HG02763 (cell line): ENCODE data around the gene OSBPL2.

Experiments used
- ATAC-seq: cut with Tn5 transposase; IDR thresholded peaks from one replicate; pipeline ENCODE4 v1.9.1; 2021; ENCODE audit warnings: mild to moderate bottlenecking, moderate library complexity; ENCODE audit not compliant: unreplicated experiment

The OSBPL2 gene

DNA sequence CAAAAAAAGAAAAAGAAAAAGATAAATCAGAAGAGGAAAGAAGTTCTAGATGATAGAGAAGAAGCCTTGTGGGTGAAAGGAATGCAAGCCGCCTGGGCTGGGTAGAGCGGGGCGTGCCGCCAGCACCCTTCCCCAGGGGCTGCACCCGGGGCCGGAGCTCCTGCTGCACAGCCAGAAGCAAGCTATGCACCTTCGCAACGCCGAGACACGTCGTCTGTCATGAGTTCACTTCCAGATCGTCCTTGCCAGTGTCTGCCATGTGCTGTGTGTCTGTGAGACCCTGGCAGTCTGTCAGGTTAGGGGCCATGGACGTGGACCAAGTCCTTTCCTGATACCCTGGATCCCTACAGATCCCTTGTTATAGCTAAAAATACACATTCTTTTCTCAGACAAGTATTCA is 38.9 kb downstream of the OSBPL2 start:
- no peak for ATAC-seq

DNA sequence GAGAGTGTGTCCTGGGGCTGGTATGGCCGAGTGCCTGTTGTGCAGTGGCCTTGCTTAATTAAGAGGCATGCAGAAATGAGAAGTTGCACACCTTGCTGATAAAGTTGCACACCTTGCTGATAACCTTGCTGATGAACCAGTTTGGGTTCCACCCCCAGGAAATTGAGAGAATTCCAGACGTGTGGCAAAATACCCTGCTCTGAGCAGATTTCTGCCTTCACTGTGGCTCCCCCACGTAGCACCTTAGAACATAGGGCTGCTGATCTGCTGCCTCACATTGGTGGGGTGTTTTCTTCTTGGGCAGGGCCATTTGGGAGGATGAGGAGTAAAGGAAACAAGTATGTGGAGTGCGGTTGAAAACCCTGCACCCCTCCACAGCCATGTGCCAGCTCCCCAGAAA is 42.0 kb downstream of the OSBPL2 start:
- no peak for ATAC-seq

- ATAC-seq: no peak
Measured at GRCh38 chr20:62281161-62281933, 43.0 kb downstream of the OSBPL2 start.

GRCh38 chr20:62282103-62282502 is 43.8 kb downstream of the OSBPL2 start:
- ATAC-seq: no peak

DNA sequence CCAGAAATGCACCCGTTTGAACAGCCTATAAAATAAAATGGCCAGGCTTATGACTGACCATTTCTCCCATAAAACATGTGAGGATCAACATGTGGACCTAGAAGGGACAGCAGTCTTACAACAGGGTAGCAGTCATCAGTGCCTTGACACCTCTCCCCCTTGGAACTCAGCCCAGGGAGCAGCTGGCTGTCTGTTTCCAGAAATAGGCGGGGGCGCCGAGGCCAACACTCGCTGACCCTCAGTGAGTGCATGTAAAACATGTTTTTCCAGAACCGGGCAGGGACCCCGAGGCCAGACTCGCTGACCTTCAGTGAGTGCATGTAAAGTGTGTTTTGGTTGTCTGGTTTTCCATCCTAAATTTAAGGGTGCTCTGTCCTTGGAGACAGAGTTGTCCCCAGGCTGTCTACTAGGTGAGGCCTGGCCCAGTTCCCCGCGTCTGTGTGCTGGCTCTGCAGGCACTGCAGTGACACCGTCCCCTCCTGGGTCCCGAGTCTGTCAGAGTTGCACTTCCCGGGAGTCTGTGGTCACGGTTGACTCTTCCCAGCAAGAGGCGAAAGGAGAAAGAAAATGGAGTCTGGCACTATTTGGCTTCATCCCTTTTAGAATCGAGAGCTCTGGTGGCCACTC is 44.7 kb downstream of the OSBPL2 start:
- no peak for ATAC-seq

DNA sequence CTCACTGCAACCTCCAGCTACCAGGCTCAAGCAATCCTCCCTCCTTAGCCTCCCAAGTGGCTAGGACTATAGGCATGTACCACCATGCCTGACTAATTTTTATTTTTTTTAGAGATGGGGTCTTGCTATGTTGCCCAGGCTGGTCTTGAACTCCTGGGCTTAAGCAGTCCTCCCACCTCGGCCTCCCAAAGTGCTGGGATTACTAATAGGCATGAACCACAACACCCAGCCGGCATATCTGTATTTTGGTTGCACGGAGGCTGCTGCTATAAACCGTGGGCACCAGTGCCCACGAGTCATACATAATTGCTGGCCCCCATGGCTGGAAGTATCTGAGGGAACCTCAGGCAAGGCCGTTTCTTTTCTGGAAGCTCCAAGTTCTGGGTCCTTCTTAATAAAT is 46.1 kb downstream of the OSBPL2 start:
- ATAC-seq: no peak

DNA sequence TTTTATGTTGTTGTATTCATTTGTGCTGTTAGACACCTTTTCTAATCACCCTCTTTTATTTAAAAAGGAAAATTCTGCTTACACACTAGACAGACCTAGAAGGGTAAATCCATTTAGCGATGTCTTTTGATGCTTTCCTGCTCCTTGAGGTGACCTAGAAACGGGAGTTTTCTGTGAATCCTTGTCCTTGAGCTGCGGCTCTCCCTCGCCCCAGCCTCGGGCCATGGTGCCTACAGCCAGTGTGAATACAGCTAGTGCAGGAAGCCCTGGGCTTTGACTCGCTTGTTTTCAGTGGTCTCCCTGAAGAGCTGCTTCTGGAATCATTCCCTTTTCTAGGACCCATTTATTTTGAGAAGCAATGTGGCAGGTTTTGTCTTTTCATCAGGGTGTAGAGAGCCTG is 46.8 kb downstream of the OSBPL2 start:
- no peak for ATAC-seq

- no peak for ATAC-seq
Measured at GRCh38 chr20:62285722-62286121, 47.4 kb downstream of the OSBPL2 start.

DNA sequence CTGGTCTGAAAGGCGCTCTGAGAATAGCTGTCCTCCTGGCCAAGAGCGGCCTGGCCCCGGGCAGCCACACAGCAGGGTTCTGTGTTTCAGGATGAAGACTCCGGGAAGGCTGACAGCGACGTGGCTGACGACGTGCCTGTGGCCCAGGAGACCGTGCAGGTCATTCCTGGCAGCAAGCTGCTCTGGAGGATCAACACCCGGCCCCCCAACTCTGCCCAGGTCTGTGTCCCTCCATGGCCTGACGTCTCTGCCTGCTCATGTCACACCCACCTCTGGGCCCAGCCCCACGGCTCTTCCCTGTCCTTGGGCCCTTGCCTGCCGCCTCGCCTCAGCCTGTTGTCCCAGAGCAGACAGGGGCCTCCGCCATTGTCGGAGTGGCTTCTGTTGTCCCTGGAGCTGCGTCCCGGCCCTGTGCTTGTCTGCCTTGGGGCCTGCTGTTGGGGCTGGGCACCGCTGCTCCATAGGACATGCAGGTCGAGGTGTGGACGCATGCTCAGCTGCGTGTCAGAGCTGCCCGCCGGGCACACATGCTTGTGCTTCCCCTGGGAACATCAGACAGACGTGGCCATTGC is 48.3 kb downstream of the OSBPL2 start:
- ATAC-seq: no peak

DNA sequence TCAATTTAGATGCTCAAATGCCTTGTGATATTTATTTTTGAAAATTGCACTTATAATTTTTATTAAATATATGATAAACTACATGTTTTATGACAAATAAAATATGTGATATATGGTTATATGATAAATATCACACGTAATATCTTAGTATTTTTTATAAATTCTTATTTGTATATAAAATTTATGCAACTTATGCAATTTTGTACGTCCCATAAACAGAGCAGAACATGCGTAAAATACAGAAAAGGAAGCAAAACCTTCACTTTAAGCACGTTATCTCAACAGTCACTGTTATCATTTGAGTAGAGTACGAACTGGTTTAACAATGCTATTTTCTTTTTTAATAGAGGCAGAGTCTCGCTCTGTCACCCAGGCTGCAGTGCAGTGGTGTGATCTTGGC is 48.8 kb downstream of the OSBPL2 start:
- no peak for ATAC-seq

DNA sequence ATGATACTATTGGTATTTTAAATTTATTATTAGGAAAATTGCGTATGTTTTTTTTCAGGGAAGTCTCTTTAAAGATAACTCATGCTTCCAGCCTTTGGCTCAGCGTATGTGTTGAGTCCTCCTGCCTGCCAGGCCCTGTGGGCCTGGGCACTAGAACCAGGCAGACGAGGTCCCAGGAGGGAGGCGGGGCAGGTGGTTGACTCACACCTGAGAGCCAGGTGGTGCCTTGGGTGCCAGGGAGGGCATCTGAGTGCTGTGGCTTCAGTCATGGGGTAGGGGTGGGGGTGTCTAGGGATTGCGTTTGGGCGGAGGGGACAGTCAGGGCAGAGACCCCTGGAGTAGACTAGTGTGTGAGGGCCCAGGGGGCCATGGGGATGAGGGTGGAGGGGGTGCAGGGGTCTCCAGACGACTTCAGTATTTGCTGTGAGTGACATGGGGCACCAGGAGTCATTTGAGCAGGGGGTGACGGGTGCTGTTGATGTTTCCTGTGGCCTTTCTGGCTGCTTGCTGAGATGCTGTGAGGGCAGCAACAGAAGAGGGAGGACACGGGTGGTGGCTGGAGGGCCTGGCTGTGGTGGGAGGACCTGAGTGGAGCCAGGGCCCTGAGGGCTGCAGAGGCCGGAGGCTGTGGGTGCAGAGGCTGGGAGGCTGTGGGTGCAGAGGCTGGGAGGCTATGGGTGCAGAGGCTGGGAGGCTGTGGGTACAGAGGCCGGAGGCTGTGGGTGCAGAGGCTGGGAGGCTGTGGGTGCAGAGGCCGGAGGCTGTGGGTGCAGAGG is 49.6 kb downstream of the OSBPL2 start:
- ATAC-seq: no peak

- no peak for ATAC-seq
Measured at GRCh38 chr20:62288535-62289105, 50.3 kb downstream of the OSBPL2 start.

DNA sequence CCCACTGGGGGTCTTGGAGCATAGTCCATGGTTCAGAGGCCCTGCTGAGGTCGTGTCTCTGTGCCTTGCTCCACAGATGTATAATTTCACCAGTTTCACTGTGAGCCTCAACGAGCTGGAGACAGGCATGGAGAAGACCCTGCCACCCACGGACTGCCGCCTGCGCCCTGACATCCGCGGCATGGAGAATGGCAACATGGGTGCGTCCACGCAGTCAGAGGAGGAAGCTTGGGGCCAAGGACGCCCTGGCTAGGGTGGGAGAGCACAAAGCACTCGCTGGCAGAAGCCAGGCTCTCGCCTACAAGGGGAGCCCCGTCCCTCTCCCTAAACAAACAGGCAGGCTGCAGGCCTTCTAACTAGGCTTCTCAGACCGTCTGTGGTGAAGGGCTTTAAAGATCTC is 50.8 kb downstream of the OSBPL2 start:
- no peak for ATAC-seq

DNA sequence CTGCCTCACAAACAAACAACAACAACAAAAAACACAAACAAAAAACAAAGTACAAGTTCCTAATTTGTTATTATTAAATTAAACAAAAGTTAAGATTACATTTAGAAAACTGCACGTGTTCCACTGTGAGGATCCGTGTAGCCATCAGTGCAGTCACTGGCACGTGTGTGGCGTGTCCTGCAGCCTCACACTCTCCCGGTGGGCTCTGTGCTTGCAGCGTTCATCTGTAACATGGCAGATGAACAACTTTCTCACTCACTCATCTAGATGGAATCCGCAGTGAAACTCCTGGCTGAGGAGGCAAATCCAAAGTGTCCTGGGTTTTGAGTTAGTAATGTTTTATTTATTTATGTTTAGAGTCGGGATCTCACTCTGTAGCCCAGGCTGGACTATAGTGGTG is 51.6 kb downstream of the OSBPL2 start:
- ATAC-seq: no peak

DNA sequence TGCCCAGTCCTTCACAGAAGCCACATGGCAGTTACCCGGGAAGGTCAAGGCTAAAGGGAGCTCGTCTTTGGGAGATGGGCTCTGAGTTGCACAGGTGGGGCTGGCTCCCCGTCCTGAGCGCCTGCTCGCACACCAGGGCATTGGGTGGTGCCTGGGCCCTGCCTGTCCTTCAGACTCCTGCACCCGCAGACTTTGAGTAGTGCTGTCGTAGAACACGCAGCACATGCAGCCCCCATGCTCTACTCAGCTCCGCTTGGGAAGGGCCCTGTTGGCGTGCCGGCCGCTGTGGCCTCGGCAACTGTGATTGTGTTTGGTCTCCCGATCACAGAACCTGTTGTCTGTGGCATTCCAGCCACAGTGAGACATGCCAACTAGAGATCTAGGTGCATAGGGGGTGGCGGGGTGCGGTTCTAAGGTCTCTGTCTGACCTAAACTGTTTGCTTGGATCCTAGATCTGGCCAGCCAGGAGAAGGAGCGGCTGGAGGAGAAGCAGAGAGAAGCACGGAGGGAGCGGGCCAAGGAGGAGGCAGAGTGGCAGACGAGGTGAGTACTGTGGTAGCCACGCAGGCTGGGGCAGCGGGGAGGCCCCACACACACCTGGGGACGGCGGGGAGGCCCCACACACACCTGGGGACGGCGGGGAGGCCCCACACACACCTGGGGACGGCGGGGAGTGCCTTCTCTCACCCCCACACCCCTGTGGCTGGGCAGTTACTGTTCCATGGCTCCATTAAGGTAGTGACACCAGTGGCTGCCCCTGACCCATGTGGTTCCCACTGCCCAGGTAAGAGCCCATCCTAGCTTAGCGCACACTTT is 53.1 kb downstream of the OSBPL2 start:
- ATAC-seq: no peak

GRCh38 chr20:62292108-62292507 is 53.8 kb downstream of the OSBPL2 start:
- ATAC-seq: no peak

- no peak for ATAC-seq
Measured at GRCh38 chr20:62293111-62293784, 54.9 kb downstream of the OSBPL2 start.

DNA sequence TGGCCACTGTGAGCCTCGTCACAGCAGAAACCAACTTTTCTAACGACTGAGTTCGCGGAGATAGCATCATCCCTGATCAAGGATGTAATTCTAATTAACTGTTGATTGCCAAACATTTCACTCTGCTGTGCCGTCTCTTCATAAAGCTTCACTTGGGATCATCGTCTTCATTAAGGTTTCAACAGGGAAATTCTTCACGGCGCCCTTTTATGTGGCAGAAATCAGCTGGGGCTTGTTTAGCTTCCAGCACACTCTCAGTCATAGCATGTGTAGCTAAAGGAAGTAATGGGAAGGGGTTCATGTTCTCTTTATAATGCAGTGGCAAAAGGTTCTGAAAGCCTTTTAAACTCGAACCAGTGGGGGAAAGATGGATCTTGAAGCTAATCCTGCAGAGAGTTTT is 55.6 kb downstream of the OSBPL2 start:
- ATAC-seq: no peak

- no peak for ATAC-seq
Measured at GRCh38 chr20:62294516-62294915, 56.2 kb downstream of the OSBPL2 start.
